ENCODE measurements around the gene RAB25.
A peak's percentile ranks its signal among the peaks of the same experiment; 100 is the strongest.
"Not testable (repeated sequence)": the region's sequence is repeated elsewhere in the genome, so short reads cannot be mapped to it uniquely, and the experiment has no call there.

The RAB25 gene

GRCh38 chr1:156104065-156104810 is 43.3 kb downstream of the RAB25 start:
- peak in 2 of 3 experiments; percentile 55 to 74 for DNase-seq

GRCh38 chr1:156104861-156105832 is 44.2 kb downstream of the RAB25 start:
- no peak for DNase-seq

GRCh38 chr1:156106624-156107488 is 45.9 kb downstream of the RAB25 start:
- DNase-seq = peak in 2 of 3 experiments; percentile 32 to 67

- DNase-seq = no peak
Measured at GRCh38 chr1:156108057-156108456, 47.1 kb downstream of the RAB25 start.

GRCh38 chr1:156108664-156109241 is 47.8 kb downstream of the RAB25 start:
- DNase-seq = no peak

- no peak for DNase-seq
Measured at GRCh38 chr1:156110252-156110651, 49.3 kb downstream of the RAB25 start.

GRCh38 chr1:156111355-156111962 is 50.5 kb downstream of the RAB25 start:
- peak in 1 of 3 experiments; percentile 30 for DNase-seq

- no peak for DNase-seq
Measured at GRCh38 chr1:156112276-156113137, 51.5 kb downstream of the RAB25 start.

GRCh38 chr1:156113282-156113950 is 52.5 kb downstream of the RAB25 start:
- no peak for DNase-seq

GRCh38 chr1:156114101-156114918 is 53.4 kb downstream of the RAB25 start, which contains the start of gene LMNA:
LMNA (plus strand) TSS chr1:156114711; CDS start chr1:156114919, 208 bp downstream.
- DNase-seq = peak; percentile 73 to 79 (median 73)

- peak; percentile 40 to 73 (median 66) for DNase-seq
Measured at GRCh38 chr1:156114919-156115513, 54.1 kb downstream of the RAB25 start.

- DNase-seq = peak in 1 of 3 experiments; percentile 42
Measured at GRCh38 chr1:156115514-156116374, 54.8 kb downstream of the RAB25 start.

- DNase-seq = not testable (repeated sequence)
Measured at GRCh38 chr1:156116731-156117130, 55.8 kb downstream of the RAB25 start.

GRCh38 chr1:156117414-156118176 is 56.6 kb downstream of the RAB25 start:
- DNase-seq = no peak

GRCh38 chr1:156118177-156118868 is 57.4 kb downstream of the RAB25 start:
- DNase-seq = no peak

Measured in NCI-H1417 (cell line).